ENCODE data around the gene TAF9B. TPM values are rescaled to one million over a fixed set of nuclear protein-coding genes. Genes with fewer than 3 reads are reported as not detected.

The TAF9B gene, protein sequence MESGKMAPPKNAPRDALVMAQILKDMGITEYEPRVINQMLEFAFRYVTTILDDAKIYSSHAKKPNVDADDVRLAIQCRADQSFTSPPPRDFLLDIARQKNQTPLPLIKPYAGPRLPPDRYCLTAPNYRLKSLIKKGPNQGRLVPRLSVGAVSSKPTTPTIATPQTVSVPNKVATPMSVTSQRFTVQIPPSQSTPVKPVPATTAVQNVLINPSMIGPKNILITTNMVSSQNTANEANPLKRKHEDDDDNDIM
- total RNA-seq, result 16.0 and 18.5 TPM in 2 replicates
- polyA plus RNA-seq, result 25.9 and 26.2 TPM in 2 replicates
- 28.1 and 30.1 TPM in 2 replicates for polyA plus RNA-seq (2011; cell fraction: cytosol; rRNA removed)
- polyA plus RNA-seq (2011; cell fraction: nucleus; rRNA removed), result 14.5 and 15.3 TPM in 2 replicates
- polyA plus RNA-seq (2012), result 13.7 and 20.4 TPM in 2 replicates
- 18.9 and 25.0 TPM in 2 replicates for polyA minus RNA-seq
- polyA minus RNA-seq (2011; cell fraction: cytosol; rRNA and poly(A)+ RNA removed), result 18.8 TPM
- 9.5 and 11.6 TPM in 2 replicates for polyA minus RNA-seq (2011; cell fraction: nucleus; rRNA and poly(A)+ RNA removed)
- Bru-seq, nascent RNA, result percentile 68 among the genes with signal in this experiment
- BruChase-seq, experiment 1, labeled RNA remaining after a 6-hour chase, result percentile 84 among the genes with signal in this experiment
- BruChase-seq, experiment 2, labeled RNA remaining after a 2-hour chase, result percentile 63 among the genes with signal in this experiment
- long read RNA-seq, transcript TAF9B-201 (7 exons, 2,713 nt), result major isoform, 51 of 60 reads
- long read RNA-seq, partial matches to known transcripts, result 3 of 60 reads
- long read RNA-seq, other reads (novel, unspliced or antisense), result 5 of 60 reads

DNA sequence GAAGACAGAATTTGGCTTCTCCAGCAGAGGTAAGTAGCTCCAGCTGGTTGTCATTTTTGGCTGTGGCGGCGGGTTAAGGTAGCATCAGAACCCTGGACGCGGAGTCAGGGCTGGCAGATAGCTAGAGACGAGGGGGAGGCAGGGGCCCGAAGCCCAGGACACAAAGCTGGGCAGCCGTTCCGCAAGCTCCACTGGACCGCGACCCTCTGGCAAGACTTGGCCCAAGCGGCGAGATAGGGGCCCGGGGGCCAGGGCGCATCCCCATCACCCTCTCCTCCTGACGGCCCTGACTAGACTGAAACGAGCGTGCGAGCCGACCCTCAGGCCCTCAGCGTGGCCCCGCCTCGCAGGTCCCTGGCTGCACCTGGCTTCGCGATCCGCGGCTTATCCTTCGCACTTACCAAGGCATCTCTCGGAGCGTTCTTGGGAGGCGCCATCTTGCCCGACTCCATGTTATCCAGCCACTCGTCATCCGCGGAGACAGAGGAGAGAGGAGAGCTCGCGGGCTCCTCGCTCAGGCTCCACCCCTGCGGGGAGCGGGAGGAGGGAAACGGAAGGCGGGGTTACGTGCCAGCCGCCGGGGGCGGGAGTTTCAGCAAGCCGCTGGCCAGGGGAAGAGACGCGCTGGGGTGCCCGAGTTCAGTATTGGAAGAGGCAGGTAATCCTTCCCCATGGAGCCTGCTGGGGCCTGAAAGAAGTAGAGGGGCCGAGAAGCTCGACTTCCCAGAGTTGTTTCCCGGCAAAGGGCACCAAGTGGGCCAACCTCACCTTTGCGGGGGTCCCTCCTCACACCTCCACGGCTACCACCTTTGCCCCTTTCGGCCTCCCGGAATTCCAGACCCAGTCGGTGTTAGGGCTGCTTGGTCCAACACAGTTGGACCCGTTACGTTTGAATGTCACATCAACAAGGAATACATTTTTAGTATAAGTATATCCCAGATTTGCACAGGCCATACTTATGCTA is at the start of gene TAF9B:
TSS of gene TAF9B (minus strand) at position 491 of the 964 bp plus-strand sequence. CDS start at position 452, 39 bp downstream.
- dilution Hi-C loops (cut with MboI; ENCODE audit: extremely low pct_ligation_motif_present, low sequenced_read_pairs) (no loop called here), intact Hi-C loops (cut with micrococcal nuclease) (loop anchor here (2.0 to 10.0 kb wide), 2 partner anchors 35 to 945 kb away; partner anchors contain the start of gene PGK1)
- Histone ChIP-seq H3K9ac (replicated peaks; ENCODE audit: extremely low read depth, insufficient read depth, low read length) (peak within 1 kb of the TSS; percentile 68), H3K27ac (ENCODE audit: insufficient read depth, low read depth, low read length) (peak within 1 kb of the TSS; percentile 64), H2AFZ (ENCODE audit: low read depth, low read length) (peak within 1 kb of the TSS; percentile 66), H3K79me2 (ENCODE audit: control insufficient read depth, insufficient read depth, low read length) (no peaks in the 10 kb centered on the region), H3K27me3 (ENCODE audit: control insufficient read depth in 2 of 2, insufficient read depth in 2 of 2, low read length in 2 of 2) (no peaks in the 10 kb centered on the region), H3K9me3 (replicated peaks; ENCODE audit: control insufficient read depth, insufficient read depth, low read length) (no peaks in the 10 kb centered on the region), H4K20me1 (replicated peaks; ENCODE audit: control insufficient read depth, extremely low read depth, insufficient read depth, low read length) (no peaks in the 10 kb centered on the region), H3K4me2 (ENCODE audit: insufficient read depth, low read length) (peak within 1 kb of the TSS; percentile 59), H3K4me1 (ENCODE audit: control insufficient read depth, extremely low read depth, insufficient read depth, low read length) (no peaks in the 10 kb centered on the region), H3K4me3 (replicated peaks in 1 of 3; ENCODE audit: insufficient read depth in 1 of 3, low read depth in 1 of 3, low read length in 3 of 3) (peak within 1 kb of the TSS; percentile 55 to 74 (median 57)), H3K36me3 (ENCODE audit: control insufficient read depth in 2 of 2, extremely low read depth in 1 of 2, insufficient read depth in 2 of 2, low read length in 2 of 2) (no peaks in the 10 kb centered on the region), H3K9me1 (replicated peaks; ENCODE audit: control insufficient read depth, extremely low read depth, insufficient read depth, low read length) (no peaks in the 10 kb centered on the region)
- peak; percentile 55 for TF ChIP-seq POLR2A (IDR thresholded peaks at IDR 0.05; ENCODE audit: low read depth, low read length)
- TF ChIP-seq EZH2 (IDR thresholded peaks at IDR 0.05; ENCODE audit: borderline replicate concordance, low read depth, low read length, severe bottlenecking), result no peak
- TF ChIP-seq, protein P1, sequence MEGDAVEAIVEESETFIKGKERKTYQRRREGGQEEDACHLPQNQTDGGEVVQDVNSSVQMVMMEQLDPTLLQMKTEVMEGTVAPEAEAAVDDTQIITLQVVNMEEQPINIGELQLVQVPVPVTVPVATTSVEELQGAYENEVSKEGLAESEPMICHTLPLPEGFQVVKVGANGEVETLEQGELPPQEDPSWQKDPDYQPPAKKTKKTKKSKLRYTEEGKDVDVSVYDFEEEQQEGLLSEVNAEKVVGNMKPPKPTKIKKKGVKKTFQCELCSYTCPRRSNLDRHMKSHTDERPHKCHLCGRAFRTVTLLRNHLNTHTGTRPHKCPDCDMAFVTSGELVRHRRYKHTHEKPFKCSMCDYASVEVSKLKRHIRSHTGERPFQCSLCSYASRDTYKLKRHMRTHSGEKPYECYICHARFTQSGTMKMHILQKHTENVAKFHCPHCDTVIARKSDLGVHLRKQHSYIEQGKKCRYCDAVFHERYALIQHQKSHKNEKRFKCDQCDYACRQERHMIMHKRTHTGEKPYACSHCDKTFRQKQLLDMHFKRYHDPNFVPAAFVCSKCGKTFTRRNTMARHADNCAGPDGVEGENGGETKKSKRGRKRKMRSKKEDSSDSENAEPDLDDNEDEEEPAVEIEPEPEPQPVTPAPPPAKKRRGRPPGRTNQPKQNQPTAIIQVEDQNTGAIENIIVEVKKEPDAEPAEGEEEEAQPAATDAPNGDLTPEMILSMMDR (IDR thresholded peaks at IDR 0.05; ENCODE audit: extremely low read depth in 1 of 2, insufficient read depth in 1 of 2, low read depth in 1 of 2, low read length in 2 of 2), result no peak
- peak; percentile 47 for TF ChIP-seq POLR2AphosphoS5 (IDR thresholded peaks at IDR 0.05; ENCODE audit: insufficient read depth, low read depth, low read length)
- TF ChIP-seq, protein P2, sequence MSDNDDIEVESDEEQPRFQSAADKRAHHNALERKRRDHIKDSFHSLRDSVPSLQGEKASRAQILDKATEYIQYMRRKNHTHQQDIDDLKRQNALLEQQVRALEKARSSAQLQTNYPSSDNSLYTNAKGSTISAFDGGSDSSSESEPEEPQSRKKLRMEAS (IDR thresholded peaks at IDR 0.05; ENCODE audit: insufficient read depth, insufficient read length), result no peak
- DNase-seq (ENCODE audit: low read depth, low spot score) (peak; percentile 80), FAIRE-seq (peak; percentile 94)
- ChIA-PET POLR2A (interaction anchor here (0.6 to 1.3 kb wide), 3 partner anchors 9 to 468 kb away, joined by 3 to 5 read pairs (median 3); no protein-coding TSS in a partner anchor), CTCF (interaction anchor here (1.3 kb wide), 1 partner anchor 60 kb away, joined by 3 read pairs; no protein-coding TSS in a partner anchor)
- BruUV-seq (replicated peaks), result TSS peak; percentile 48

All from endothelial cell of umbilical vein (primary cell).